Endodermal cell (in vitro differentiated cells): ENCODE measurements around the gene TTC19. TPM values are rescaled to one million over a fixed set of nuclear protein-coding genes. Genes with fewer than 3 reads are reported as not detected.

Experiments
- DNase-seq: peaks from one replicate; pipeline ENCODE4 v3.0.0-alpha.2; 2017
- H3K27ac ChIP-seq: 2 replicates; pipeline ENCODE4 v1.5.1; 2013; ENCODE audit warnings: mild to moderate bottlenecking, low read depth, low read length, moderate library complexity
- H3K27me3 ChIP-seq: 2 replicates; pipeline ENCODE4 v1.6.1; 2013; ENCODE audit warnings: mild to moderate bottlenecking, low read length, moderate library complexity; ENCODE audit not compliant: insufficient read depth, control insufficient read depth, poor library complexity, severe bottlenecking
- H3K36me3 ChIP-seq: 2 replicates; pipeline ENCODE4 v1.7.0; 2013; ENCODE audit warnings: mild to moderate bottlenecking, low read length, moderate library complexity; ENCODE audit not compliant: control insufficient read depth, insufficient read depth
- H3K4me1 ChIP-seq: one replicate; pipeline ENCODE4 v1.7.0; 2013; ENCODE audit warnings: low read length; ENCODE audit not compliant: control insufficient read depth, insufficient read depth
- H3K4me3 ChIP-seq: 2 replicates; pipeline ENCODE4 v1.5.1; 2013; ENCODE audit warnings: mild to moderate bottlenecking, low read length, moderate library complexity
- H3K9ac ChIP-seq: 2 replicates; pipeline ENCODE4 v1.6.1; 2013; ENCODE audit warnings: mild to moderate bottlenecking, low read length, moderate library complexity; ENCODE audit not compliant: poor library complexity, severe bottlenecking; ENCODE audit errors: extremely low read depth
- H3K9me3 ChIP-seq: 2 replicates; pipeline ENCODE4 v1.6.1; 2013; ENCODE audit warnings: mild to moderate bottlenecking, low read length, moderate library complexity; ENCODE audit not compliant: control insufficient read depth
- H3K27ac Mint-ChIP-seq: 2 replicates; pipeline ENCODE4 v1.8.0; 2020; ENCODE audit warnings: mixed read lengths
- H3K27me3 Mint-ChIP-seq: 2 replicates; pipeline ENCODE4 v1.8.0; 2021; ENCODE audit warnings: mild to moderate bottlenecking, mixed read lengths; ENCODE audit not compliant: insufficient read depth
- H3K36me3 Mint-ChIP-seq: 2 replicates; pipeline ENCODE4 v1.8.0; 2020; ENCODE audit warnings: low read depth, mixed read lengths
- H3K4me1 Mint-ChIP-seq: 2 replicates; pipeline ENCODE4 v1.8.0; 2020; ENCODE audit warnings: mixed read lengths
- H3K4me3 Mint-ChIP-seq: 2 replicates; pipeline ENCODE4 v1.8.0; 2020; ENCODE audit warnings: mild to moderate bottlenecking, moderate library complexity, mixed read lengths
- H3K9me3 Mint-ChIP-seq: 2 replicates; pipeline ENCODE4 v1.8.0; 2020; ENCODE audit warnings: mild to moderate bottlenecking, mixed read lengths
- CTCF ChIP-seq: fragments of 200-600 bp; sonication (generic); conservative IDR thresholded peaks from 2 replicates; pipeline ENCODE4 v1.5.0; 2021; ENCODE audit warnings: antibody characterized with exemption, mild to moderate bottlenecking
- WGBS, 2 experiments: methylation state at CpG; one replicate each; pipeline versions ENCODE4 v1.1.5 to v1.1.7; 2013; ENCODE audit warnings: missing lambda C conversion rate in 2 of 2, mixed read lengths in 1 of 2; ENCODE audit not compliant: insufficient coverage in 1 of 2, insufficient read length in 1 of 2; 5-methylcytosine and 5-hydroxymethylcytosine counted together
- total RNA-seq, 2 donors: library from RNA; stranded (reverse); fragmentation: NEBNext Ultra II Directional in 1 of 2; extraction: Animal tissue kit (Norgen Biotek cat#: 25700) in 1 of 2; gene quantifications; 2 replicates in 1 of 2; 3 replicates in 1 of 2; pipeline ENCODE4 v1.2.1, GENCODE V29; 2021

The TTC19 gene
- total RNA-seq, 2 donors from 2014 or later = 48.2 to 53.2 TPM

- Mint-ChIP-seq H3K4me3 (no peak overlapping the region), H3K9me3 (no peaks in the 10 kb centered on the region), H3K27ac (no peak overlapping the region), H3K36me3 (peaks cover 78% of the 10 kb centered on the region), H3K27me3 (no peaks in the 10 kb centered on the region), H3K4me1 (no peaks in the 10 kb centered on the region)
- DNase-seq = no peak
- H3K27ac ChIP-seq = no peak overlapping the region
- no peak overlapping the region for H3K4me3 ChIP-seq
- no peak for TF ChIP-seq CTCF
- no peak overlapping the region for H3K9ac ChIP-seq
- H3K27me3 ChIP-seq = no peaks in the 10 kb centered on the region
- no peaks in the 10 kb centered on the region for H3K9me3 ChIP-seq
- no peaks in the 10 kb centered on the region for H3K4me1 ChIP-seq
- peaks cover 90% of the 10 kb centered on the region for H3K36me3 ChIP-seq
- WGBS, 2 experiments = 94% methylated on average over 1 of the region's 1 CpG; no CpG with 5 or more reads in 1 of the 2 experiments
These were observed 72.4 kb downstream of the TTC19 start for GRCh38 chr17:16072031-16072430.

- H3K36me3 ChIP-seq = peaks cover 87% of the 10 kb centered on the region
These were observed 74.2 kb downstream of the TTC19 start for GRCh38 chr17:16073845-16074244.

GRCh38 chr17:16074423-16074822 lies 74.8 kb downstream of the TTC19 start:
- no peak for DNase-seq
- H3K9me3 ChIP-seq = peaks cover 7% of the 10 kb centered on the region
- Mint-ChIP-seq H3K9me3 (no peaks in the 10 kb centered on the region), H3K4me1 (no peaks in the 10 kb centered on the region), H3K27ac (no peak overlapping the region), H3K36me3 (peaks cover 76% of the 10 kb centered on the region), H3K27me3 (no peaks in the 10 kb centered on the region), H3K4me3 (no peak overlapping the region)
- TF ChIP-seq CTCF = no peak
- H3K36me3 ChIP-seq = peaks cover 87% of the 10 kb centered on the region
- WGBS, 2 experiments = 100% methylated on average over 2 of the region's 3 CpGs
- H3K4me3 ChIP-seq = no peak overlapping the region
- no peak overlapping the region for H3K27ac ChIP-seq
- H3K9ac ChIP-seq = no peak overlapping the region
- no peaks in the 10 kb centered on the region for H3K4me1 ChIP-seq
- H3K27me3 ChIP-seq = no peaks in the 10 kb centered on the region

More at GRCh38 chr17:16073845-16074244, 74.2 kb downstream of the TTC19 start:
- Mint-ChIP-seq H3K27ac (peak overlapping the region; percentile 11), H3K4me1 (no peaks in the 10 kb centered on the region), H3K27me3 (no peaks in the 10 kb centered on the region), H3K36me3 (peaks cover 75% of the 10 kb centered on the region), H3K4me3 (no peak overlapping the region), H3K9me3 (no peaks in the 10 kb centered on the region)
- Histone ChIP-seq H3K27ac (no peak overlapping the region), H3K4me3 (no peak overlapping the region), H3K9me3 (peaks cover 1% of the 10 kb centered on the region), H3K4me1 (no peaks in the 10 kb centered on the region), H3K27me3 (no peaks in the 10 kb centered on the region), H3K9ac (no peak overlapping the region)
- no peak for TF ChIP-seq CTCF
- 95 to 98% methylated on average over 4 of the region's 4 CpGs for WGBS, 2 experiments
- DNase-seq = no peak
